ENCODE results near the gene S100A5. TPM values are rescaled to one million over a fixed set of nuclear protein-coding genes. Genes with fewer than 3 reads are reported as not detected.

Gene S100A5
- polyA plus RNA-seq, 3 donors, result 1.1 to 1.4 (median 1.2) TPM

- DNase-seq, result no peak
Measured at GRCh38 chr1:153547560-153548551, 7.1 kb upstream of the S100A5 start.

- DNase-seq, result no peak
Measured at GRCh38 chr1:153546796-153547559, 6.2 kb upstream of the S100A5 start.

- DNase-seq, result no peak
Measured at GRCh38 chr1:153546371-153546770, 5.6 kb upstream of the S100A5 start.

- DNase-seq, result peak; percentile 88
Measured at GRCh38 chr1:153545067-153546055, 4.6 kb upstream of the S100A5 start, which contains the start of gene S100A4. Gene S100A4, minus strand, starts transcription at chr1:153545806. Its CDS starts 1,012 bp downstream, at chr1:153544794.

GRCh38 chr1:153544453-153545066 is 3.8 kb upstream of the S100A5 start:
- DNase-seq, result no peak

GRCh38 chr1:153543736-153544135 is 3.0 kb upstream of the S100A5 start:
- no peak for DNase-seq

GRCh38 chr1:153542956-153543711 is 2.4 kb upstream of the S100A5 start:
- no peak for DNase-seq

GRCh38 chr1:153541641-153542590 is 1.2 kb upstream of the S100A5 start:
- DNase-seq, result no peak

GRCh38 chr1:153539395-153540093 is 1.2 kb downstream of the S100A5 start:
- no peak for DNase-seq

- DNase-seq, result no peak
Measured at GRCh38 chr1:153538315-153538821, 2.4 kb downstream of the S100A5 start.

GRCh38 chr1:153537376-153537730 is 3.4 kb downstream of the S100A5 start:
- DNase-seq, result no peak

- no peak for DNase-seq
Measured at GRCh38 chr1:153536671-153537375, 3.9 kb downstream of the S100A5 start.

- peak; percentile 55 for DNase-seq
Measured at GRCh38 chr1:153536012-153536670, 4.6 kb downstream of the S100A5 start.

GRCh38 chr1:153535242-153536011 is 5.3 kb downstream of the S100A5 start, which contains the start of gene S100A6:
Gene S100A6, minus strand, starts transcription at chr1:153535991. Its CDS starts 652 bp downstream, at chr1:153535339.
- DNase-seq, result no peak

GRCh38 chr1:153534925-153535241 is 5.9 kb downstream of the S100A5 start:
- DNase-seq, result no peak
